Heart right ventricle (tissue), 16 donors: Measurements from ENCODE around the gene FARP2. TPM values are rescaled to one million over a fixed set of nuclear protein-coding genes. Genes with fewer than 3 reads are reported as not detected.
"Not testable (repeated sequence)": the region's sequence is repeated elsewhere in the genome, so short reads cannot be mapped to it uniquely, and the experiment has no call there.

Experiments used
- ATAC-seq, 8 donors: fragments of 200-7000 bp; cut with Tn5 transposase; one replicate each; pipeline ENCODE4 v1.9.1; 2020; ENCODE audit warnings: mild to moderate bottlenecking in 8 of 8, moderate library complexity in 8 of 8, moderate number of reproducible peaks in 1 of 8
- DNase-seq, 2 donors: peaks; one replicate each; pipeline ENCODE4 v3.0.0-alpha.2; 2020
- H3K27ac ChIP-seq, 10 donors: fragments of 200-600 bp; sonication (generic) in 2 of 10; one replicate each; pipeline versions ENCODE4 v1.5.0 to v1.8.0; 2020 to 2022; ENCODE audit warnings: mild to moderate bottlenecking in 3 of 10
- H3K27me3 ChIP-seq, 7 donors: fragments of 200-600 bp; one replicate each; pipeline ENCODE4 v1.8.0; 2021 to 2022; ENCODE audit warnings: mild to moderate bottlenecking in 2 of 7
- H3K36me3 ChIP-seq, 9 donors: fragments of 200-600 bp; sonication (generic) in 1 of 9; one replicate each; pipeline versions ENCODE4 v1.5.0 to v1.8.0; 2020 to 2022; ENCODE audit warnings: mild to moderate bottlenecking in 2 of 9
- H3K4me1 ChIP-seq, 9 donors: fragments of 200-600 bp; sonication (generic) in 1 of 9; one replicate each; pipeline versions ENCODE4 v1.5.0 to v1.8.0; 2020 to 2022; ENCODE audit warnings: mild to moderate bottlenecking in 4 of 9
- H3K4me3 ChIP-seq, 10 donors: fragments of 200-600 bp; sonication (generic) in 2 of 10; one replicate each; pipeline versions ENCODE4 v1.5.0 to v1.8.0; 2020 to 2022; ENCODE audit warnings: mild to moderate bottlenecking in 7 of 10, moderate library complexity in 2 of 10
- H3K9me3 ChIP-seq, 11 donors: fragments of 200-600 bp in 10 of 11; sonication (generic) in 2 of 11; one replicate each; pipeline versions ENCODE4 v1.5.0 to v1.8.0; 2013 to 2022; ENCODE audit warnings: mild to moderate bottlenecking in 2 of 11, control low read depth in 1 of 11, moderate library complexity in 1 of 11
- WGBS, 2 donors: extraction: QIAGEN DNeasy Blood & Tissue Kit; methylation state at CpG; one replicate each; pipeline ENCODE4 v1.1.7; 2013; ENCODE audit warnings: inconsistent platforms in 1 of 2; 5-methylcytosine and 5-hydroxymethylcytosine counted together
- intact Hi-C, 10 donors: fragments of 100-400 bp; cut with DNase I; formaldehyde crosslinking; loops; one replicate each; pipeline versions ENCODE4 v1.11.1 to v1.14.2; 2022
- polyA plus RNA-seq, 2 donors: library from polyadenylated mRNA; stranded (reverse); fragments of 200-250 nt; gene quantifications; one replicate each; pipeline ENCODE4 v1.2.3, GENCODE V29; 2013
- total RNA-seq, 10 donors: library from RNA; stranded (reverse); fragmentation: NEBNext Ultra II Directional in 3 of 10; extraction: Animal tissue kit (Norgen Biotek cat#: 25700) in 3 of 10; gene quantifications; one replicate each; pipeline versions ENCODE4 v1.2.1 to v1.2.4, GENCODE V29; 2021 to 2023
- TF ChIP-seq, protein P1 (sequence below), 9 donors: fragments of 200-600 bp; sonication (generic) in 2 of 9; IDR thresholded peaks; one replicate each; pipeline versions ENCODE4 v1.5.0 to v1.8.0; 2021 to 2022; ENCODE audit warnings: antibody characterized with exemption in 9 of 9, mild to moderate bottlenecking in 5 of 9, moderate library complexity in 1 of 9
- donor health status: Arrhythmogenic right ventricular cardiomyopathy.
- donor health status: ischemic (EF 13 %, LVEDD 7.1; RV severe dilation, severe dysfunction).
- donor health status: healthy with polysubstance abuse.
- donor health status: DM: no; HTN: yes; CAD: no.
- donor health status: DM: no; HTN: no; CAD: no.
- donor health status: ischemic (EF 25% LVEDD 6.9; RV normal size, moderate dysfunction).
- donor health status: ischemic (EF 25% LVEDD 5.7; RV mildly dilated, moderate dysfunction).
- donor health status: healthy.
- donor health status: DM: yes; HTN: yes; CAD: no.
- donor health status: Ischemic cardiomyopathy.
- donor health status: ischemic (EF 35%, LVEDD 5.7; RV mildly dilated, moderate dysfunction).
- donor health status: nonischemic (EF 11% LVEDD 7.7; RV severe dilation, severe dysfunction).
- donor health status: DM: yes; HTN: yes; CAD: no.
- donor health status: PGD.
- donor health status: ischemic (EF 29% LVEDD 5.4; RV normal size, mild dysfunction).
- donor health status: nonischemic (EF 23%, LVEDD 6.1; RV moderate dilation, normal function).

The FARP2 gene
- total and polyA plus RNA-seq, 12 donors: 7.1 to 23.6 (median 19.3) TPM

- TF ChIP-seq, protein P1, sequence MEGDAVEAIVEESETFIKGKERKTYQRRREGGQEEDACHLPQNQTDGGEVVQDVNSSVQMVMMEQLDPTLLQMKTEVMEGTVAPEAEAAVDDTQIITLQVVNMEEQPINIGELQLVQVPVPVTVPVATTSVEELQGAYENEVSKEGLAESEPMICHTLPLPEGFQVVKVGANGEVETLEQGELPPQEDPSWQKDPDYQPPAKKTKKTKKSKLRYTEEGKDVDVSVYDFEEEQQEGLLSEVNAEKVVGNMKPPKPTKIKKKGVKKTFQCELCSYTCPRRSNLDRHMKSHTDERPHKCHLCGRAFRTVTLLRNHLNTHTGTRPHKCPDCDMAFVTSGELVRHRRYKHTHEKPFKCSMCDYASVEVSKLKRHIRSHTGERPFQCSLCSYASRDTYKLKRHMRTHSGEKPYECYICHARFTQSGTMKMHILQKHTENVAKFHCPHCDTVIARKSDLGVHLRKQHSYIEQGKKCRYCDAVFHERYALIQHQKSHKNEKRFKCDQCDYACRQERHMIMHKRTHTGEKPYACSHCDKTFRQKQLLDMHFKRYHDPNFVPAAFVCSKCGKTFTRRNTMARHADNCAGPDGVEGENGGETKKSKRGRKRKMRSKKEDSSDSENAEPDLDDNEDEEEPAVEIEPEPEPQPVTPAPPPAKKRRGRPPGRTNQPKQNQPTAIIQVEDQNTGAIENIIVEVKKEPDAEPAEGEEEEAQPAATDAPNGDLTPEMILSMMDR (IDR thresholded peaks at IDR 0.05): no peak
- Histone ChIP-seq H3K4me1 (peaks cover 0 to 10% (median 0%) of the 10 kb centered on the region in 9 donors), H3K27ac (no peak overlapping the region), H3K9me3 (no peaks in the 10 kb centered on the region), H3K36me3 (peaks cover 0 to 96% (median 43%) of the 10 kb centered on the region in 9 donors), H3K4me3 (no peak overlapping the region), H3K27me3 (peaks cover 0 to 70% (median 0%) of the 10 kb centered on the region in 7 donors)
- no peak for ATAC-seq
- 91 to 92% methylated on average over 14 of the region's 14 CpGs for WGBS, 2 donors
- intact Hi-C loops: no loop called here
- DNase-seq: no peak
These were observed 85.4 kb downstream of the FARP2 start for GRCh38 chr2:241441492-241441891.

DNA sequence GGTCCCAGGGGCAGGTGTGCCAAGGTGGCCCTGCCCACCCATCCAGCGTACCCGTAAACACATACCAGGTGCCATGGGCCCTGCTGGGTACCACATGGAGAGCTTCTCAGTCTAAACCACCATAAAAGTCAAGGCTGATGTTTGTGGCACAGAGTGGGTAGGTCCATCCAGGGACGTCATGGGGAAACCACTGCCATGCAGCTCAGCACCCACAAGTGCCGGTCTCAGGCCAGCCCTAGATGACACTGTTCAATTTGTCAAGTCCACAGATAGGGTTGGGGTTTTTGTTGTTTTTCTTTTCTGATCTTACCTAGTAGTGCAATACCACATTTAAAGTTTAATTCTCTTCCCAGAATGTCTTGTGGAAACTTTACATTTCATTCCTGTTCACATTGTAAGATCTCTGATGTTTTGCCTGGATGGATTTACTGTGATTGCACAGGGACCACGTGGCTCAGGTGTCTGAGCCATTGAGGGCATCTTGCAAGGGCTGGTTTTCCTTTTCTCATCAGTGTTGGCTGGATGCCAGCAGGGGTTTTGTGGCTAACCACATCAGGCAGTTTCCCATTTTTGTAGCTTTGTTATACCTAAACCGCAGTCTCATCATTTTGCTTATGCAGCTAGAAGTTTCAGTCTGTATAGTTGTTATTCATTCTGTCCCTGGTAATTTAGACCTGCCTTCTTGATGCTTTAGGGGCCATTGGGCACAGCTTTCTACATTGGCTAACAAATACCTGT is 87.6 kb downstream of the FARP2 start:
- peaks cover 0 to 96% (median 26%) of the 10 kb centered on the region in 9 donors for H3K36me3 ChIP-seq
- 90 to 92% methylated on average over 6 of the region's 6 CpGs for WGBS, 2 donors
- TF ChIP-seq, protein P1 (IDR thresholded peaks at IDR 0.05): no peak
- no peak overlapping the region for H3K27ac ChIP-seq
- H3K27me3 ChIP-seq: peaks cover 0 to 85% (median 0%) of the 10 kb centered on the region in 7 donors
- intact Hi-C loops: no loop called here
- ATAC-seq (no peak), DNase-seq (no peak)
- no peak overlapping the region for H3K4me3 ChIP-seq
- H3K9me3 ChIP-seq: no peaks in the 10 kb centered on the region
- H3K4me1 ChIP-seq: peaks cover 0 to 10% (median 0%) of the 10 kb centered on the region in 9 donors

DNA sequence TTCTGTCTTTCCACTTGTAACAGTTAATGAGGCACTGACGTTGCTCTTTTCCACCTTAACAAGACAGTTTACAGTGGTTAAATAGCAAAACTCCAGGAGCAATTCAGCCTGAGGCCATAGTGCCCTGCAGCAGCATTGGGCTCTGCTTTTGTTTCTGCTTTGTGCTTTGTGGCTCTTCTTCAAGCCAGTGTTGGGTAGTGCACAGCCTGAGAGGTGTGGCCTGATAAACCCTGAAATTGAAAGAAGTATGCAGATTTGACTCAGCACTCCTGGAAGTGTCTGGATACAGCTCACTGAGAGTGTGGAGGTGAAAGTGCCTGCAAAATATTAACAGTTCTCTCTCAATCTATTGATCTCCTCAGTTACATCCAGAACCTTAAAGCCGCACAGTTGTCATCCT is 89.3 kb downstream of the FARP2 start:
- WGBS, 2 donors: 86 to 89% methylated on average over 2 of the region's 2 CpGs

GRCh38 chr2:241450092-241450491 is 94.0 kb downstream of the FARP2 start:
- H3K4me1 ChIP-seq, intact Hi-C loops, ATAC-seq, H3K27ac ChIP-seq, H3K9me3 ChIP-seq, DNase-seq, H3K4me3 ChIP-seq: not testable (repeated sequence)
- H3K27me3 ChIP-seq: peaks cover 0 to 79% (median 0%) of the 10 kb centered on the region in 7 donors
- peaks cover 0 to 43% (median 10%) of the 10 kb centered on the region in 9 donors for H3K36me3 ChIP-seq
- WGBS, 2 donors: 87 to 92% methylated on average over 7 of the region's 7 CpGs

More for the DNA sequence above, 89.3 kb downstream of the FARP2 start:
- H3K27ac ChIP-seq: no peak overlapping the region
- intact Hi-C loops: no loop called here
- peaks cover 0 to 10% (median 0%) of the 10 kb centered on the region in 9 donors for H3K4me1 ChIP-seq
- ATAC-seq (no peak), DNase-seq (no peak)
- TF ChIP-seq, protein P1 (IDR thresholded peaks at IDR 0.05): no peak
- peaks cover 0 to 86% (median 0%) of the 10 kb centered on the region in 7 donors for H3K27me3 ChIP-seq
- H3K4me3 ChIP-seq: no peak overlapping the region
- H3K9me3 ChIP-seq: no peaks in the 10 kb centered on the region
- H3K36me3 ChIP-seq: peaks cover 0 to 83% (median 22%) of the 10 kb centered on the region in 9 donors
